ENCODE results near the gene TNS2.

GRCh38 chr12:53056901-53057300, 7.0 kb downstream of the TNS2 start:
- TF ChIP-seq CTCF (conservative IDR thresholded peaks at IDR 0.05; ENCODE audit: low read depth, low read length) = no peak
- no peak for TF ChIP-seq EZH2 (IDR thresholded peaks at IDR 0.05; ENCODE audit: borderline replicate concordance, low read depth, low read length, poor library complexity, severe bottlenecking)

All from A673 (cell line).